ENCODE data around the gene B4GALNT4.

DNA sequence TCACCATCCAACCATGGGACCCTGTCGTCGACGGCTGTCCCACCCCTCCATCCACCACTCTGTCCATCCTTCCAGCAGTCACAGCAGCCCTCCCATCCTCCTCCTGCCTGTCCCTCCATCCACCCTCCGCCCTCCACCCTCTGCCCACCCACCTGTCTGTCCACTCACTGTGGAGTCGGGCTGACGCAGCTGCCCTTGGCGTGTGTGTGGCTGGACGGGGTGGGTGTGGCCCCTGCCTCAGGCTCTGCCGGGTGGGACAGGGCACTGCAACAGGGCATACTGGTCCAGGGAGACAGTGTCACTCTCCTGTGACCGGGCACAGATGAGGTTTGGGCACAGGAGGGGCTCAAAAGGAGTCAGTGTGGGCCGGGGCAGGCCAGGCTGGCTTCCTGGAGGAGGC, 26.6 kb downstream of the B4GALNT4 start:
- TF ChIP-seq TAF1 (IDR thresholded peaks at IDR 0.05; ENCODE audit: borderline replicate concordance, low read depth, low read length) (no peak), POLR2A (IDR thresholded peaks at IDR 0.05; ENCODE audit: low read depth, low read length) (no peak)
